H1 (cell line): Measurements from ENCODE around the gene RAB5B. TPM values are rescaled to one million over a fixed set of nuclear protein-coding genes. Genes with fewer than 3 reads are reported as not detected.

Experiments used
- CTCF ChIA-PET: fragments of 300-600 bp; sonication (Branson Sonifier 250); formaldehyde crosslinking; loops from one replicate; lab custom pipeline; 2021; ENCODE audit not compliant: partially characterized antibody; lab: Charles Lee
- POLR2A ChIA-PET: fragments of 300-600 bp; sonication (Branson Sonifier 250); formaldehyde crosslinking; loops from one replicate; lab custom pipeline; 2021; ENCODE audit warnings: inconsistent platforms; ENCODE audit not compliant: partially characterized antibody; lab: Charles Lee
- DNase-seq, 2 experiments: peaks; one replicate each; pipeline versions ENCODE4 v3.0.0 to v3.0.0-alpha.2; 2010 to 2022; ENCODE audit warnings: low spot score in 2 of 2, low read depth in 1 of 2, mixed read lengths in 1 of 2
- FAIRE-seq: peaks from 2 replicates; lab custom pipeline; 2011; peaks lifted over from hg19 to GRCh38; lab: Jason Lieb, UNC
- H2AFZ ChIP-seq: 2 replicates; pipeline ENCODE4 v1.8.1; 2012; ENCODE audit warnings: low read length, inconsistent platforms
- H2AK5ac ChIP-seq: 2 replicates; pipeline ENCODE4 v1.6.1; 2013; ENCODE audit warnings: low read depth, low read length
- H2BK120ac ChIP-seq: replicated peaks from 2 replicates; pipeline ENCODE3; 2013; ENCODE audit warnings: low read depth, low read length, inconsistent platforms
- H2BK12ac ChIP-seq: 2 replicates; pipeline ENCODE4 v1.6.1; 2013; ENCODE audit warnings: low read depth, low read length
- H2BK15ac ChIP-seq: 2 replicates; pipeline ENCODE4 v1.6.1; 2013; ENCODE audit warnings: low read length
- H2BK20ac ChIP-seq: 2 replicates; pipeline ENCODE4 v1.6.1; 2013; ENCODE audit warnings: low read length
- H2BK5ac ChIP-seq: 2 replicates; pipeline ENCODE4 v1.6.1; 2013; ENCODE audit warnings: low read depth, low read length
- H3K14ac ChIP-seq: 2 replicates; pipeline ENCODE4 v1.6.1; 2013; ENCODE audit warnings: inconsistent platforms; ENCODE audit not compliant: insufficient read length
- H3K18ac ChIP-seq: 2 replicates; pipeline ENCODE4 v1.6.1; 2013; ENCODE audit warnings: low read length; ENCODE audit errors: extremely low read depth
- H3K23ac ChIP-seq: 2 replicates; pipeline ENCODE4 v1.6.1; 2013; ENCODE audit warnings: inconsistent platforms; ENCODE audit not compliant: insufficient read length
- H3K23me2 ChIP-seq: 2 replicates; pipeline ENCODE4 v1.6.1; 2013; ENCODE audit warnings: low read depth, low read length
- H3K27ac ChIP-seq: 2 replicates; pipeline ENCODE4 v1.6.1; 2011; ENCODE audit warnings: low read depth, low read length, inconsistent platforms
- H3K27me3 ChIP-seq, 4 experiments: replicated peaks in 1 of 4; 1 replicate in 1 of 4; 2 replicates in 3 of 4; pipeline versions ENCODE4 v1.6.1 to v1.8.1; 2011 to 2013; ENCODE audit warnings: low read length in 3 of 4, mild to moderate bottlenecking in 3 of 4, inconsistent platforms in 2 of 4, mixed read lengths in 2 of 4, moderate library complexity in 1 of 4; ENCODE audit not compliant: control insufficient read depth in 3 of 4, insufficient read depth in 3 of 4; ENCODE audit errors: extremely low read depth in 1 of 4
- H3K36me3 ChIP-seq, 4 experiments: 2 replicates each; pipeline versions ENCODE4 v1.6.1 to v1.8.1; 2011 to 2013; ENCODE audit warnings: mild to moderate bottlenecking in 4 of 4, low read length in 3 of 4, moderate library complexity in 2 of 4, control low read depth in 1 of 4, inconsistent platforms in 1 of 4; ENCODE audit not compliant: insufficient read depth in 4 of 4, control insufficient read depth in 2 of 4
- H3K4ac ChIP-seq: replicated peaks from 2 replicates; pipeline ENCODE3; 2013; ENCODE audit warnings: low read length, low read depth, mixed read lengths, inconsistent platforms; ENCODE audit not compliant: insufficient read length
- H3K4me1 ChIP-seq, 4 experiments: replicated peaks in 1 of 4; 1 replicate in 1 of 4; 2 replicates in 3 of 4; pipeline versions ENCODE4 v1.6.1 to v1.8.1; 2011 to 2013; ENCODE audit warnings: low read length in 3 of 4, inconsistent platforms in 2 of 4, mixed read lengths in 1 of 4; ENCODE audit not compliant: insufficient read depth in 4 of 4, control insufficient read depth in 3 of 4
- H3K4me2 ChIP-seq, 2 experiments: 2 replicates each; pipeline versions ENCODE4 v1.6.1 to v1.8.1; 2011 to 2013; ENCODE audit warnings: low read depth in 2 of 2, low read length in 2 of 2, control low read depth in 1 of 2, inconsistent platforms in 1 of 2, mild to moderate bottlenecking in 1 of 2; ENCODE audit not compliant: insufficient read depth in 1 of 2
- H3K4me3 ChIP-seq, 4 experiments: fragments of 200-600, 300-600 bp in 1 of 4; sonication (generic), shearing (Covaris generic), sonication (Bioruptor Twin) in 1 of 4; 2 replicates each; pipeline versions ENCODE4 v1.5.1 to v1.8.1; 2011 to 2016; ENCODE audit warnings: low read length in 4 of 4, low read depth in 3 of 4, control low read depth in 2 of 4, inconsistent platforms in 2 of 4, mild to moderate bottlenecking in 2 of 4, mixed read lengths in 1 of 4, moderate library complexity in 1 of 4; ENCODE audit not compliant: insufficient read depth in 2 of 4; ENCODE audit errors: extremely low read depth in 1 of 4
- H3K56ac ChIP-seq: replicated peaks from 2 replicates; pipeline ENCODE3; 2013; ENCODE audit warnings: low read depth, mild to moderate bottlenecking, mixed read lengths, low read length, inconsistent platforms; ENCODE audit not compliant: insufficient read length
- H3K79me1 ChIP-seq: 2 replicates; pipeline ENCODE4 v1.6.1; 2013; ENCODE audit warnings: low read depth, low read length, control low read depth
- H3K79me2 ChIP-seq, 2 experiments: 2 replicates each; pipeline versions ENCODE4 v1.6.1 to v1.8.1; 2012 to 2013; ENCODE audit warnings: low read length in 2 of 2, mild to moderate bottlenecking in 2 of 2, inconsistent platforms in 1 of 2; ENCODE audit not compliant: insufficient read depth in 2 of 2, control insufficient read depth in 1 of 2
- H3K9ac ChIP-seq, 4 experiments: replicated peaks in 1 of 4; 1 replicate in 1 of 4; 2 replicates in 3 of 4; pipeline versions ENCODE4 v1.6.1 to v1.8.1; 2011 to 2013; ENCODE audit warnings: low read depth in 3 of 4, low read length in 3 of 4, control low read depth in 2 of 4, mild to moderate bottlenecking in 2 of 4, moderate library complexity in 2 of 4, inconsistent platforms in 1 of 4; ENCODE audit errors: extremely low read depth in 1 of 4
- H3K9me3 ChIP-seq, 2 experiments: 2 replicates each; pipeline versions ENCODE4 v1.6.1 to v1.8.1; 2012 to 2013; ENCODE audit warnings: mild to moderate bottlenecking in 2 of 2, moderate library complexity in 2 of 2, control low read depth in 1 of 2, inconsistent platforms in 1 of 2, low read depth in 1 of 2, low read length in 1 of 2, mixed read lengths in 1 of 2; ENCODE audit not compliant: insufficient read depth in 2 of 2
- H4K20me1 ChIP-seq, 2 experiments: replicated peaks in 1 of 2; 2 replicates each; pipeline versions ENCODE3 to v1.8.1; 2011 to 2013; ENCODE audit warnings: inconsistent platforms in 2 of 2, low read length in 2 of 2, mild to moderate bottlenecking in 1 of 2; ENCODE audit not compliant: insufficient read depth in 2 of 2, control insufficient read depth in 1 of 2
- H4K5ac ChIP-seq: 2 replicates; pipeline ENCODE4 v1.6.1; 2013; ENCODE audit warnings: low read length, low read depth, mixed read lengths, inconsistent platforms; ENCODE audit not compliant: insufficient read length
- H4K8ac ChIP-seq: 2 replicates; pipeline ENCODE4 v1.8.0; 2013; ENCODE audit warnings: mild to moderate bottlenecking, moderate library complexity, low read length, inconsistent platforms; ENCODE audit not compliant: insufficient read depth; ENCODE audit errors: extremely low read depth
- H4K91ac ChIP-seq: replicated peaks from 2 replicates; pipeline ENCODE3; 2013; ENCODE audit warnings: low read length, mixed read lengths, inconsistent platforms; ENCODE audit not compliant: insufficient read length
- CBX5 ChIP-seq: fragments of 300-800, 300-1000 bp; sonication (generic); IDR thresholded peaks from 2 replicates; pipeline ENCODE4 v1.7.1; 2016; ENCODE audit warnings: antibody characterized with exemption, low read length, low read depth
- EP300 ChIP-seq, 2 experiments: IDR thresholded peaks; 1 replicate in 1 of 2; 2 replicates in 1 of 2; pipeline ENCODE4 v1.6.1; 2011 to 2012; ENCODE audit warnings: low read depth in 2 of 2, low read length in 2 of 2, mild to moderate bottlenecking in 2 of 2, borderline replicate concordance in 1 of 2, inconsistent platforms in 1 of 2, moderate library complexity in 1 of 2
- WGBS, 2 experiments: shearing (Covaris generic) in 1 of 2; methylation state at CpG; one replicate each; pipeline versions ENCODE4 v1.1.6 to v1.1.7; 2013 to 2015; ENCODE audit warnings: low lambda C conversion rate in 2 of 2, mixed read lengths in 2 of 2, inconsistent platforms in 1 of 2, low coverage in 1 of 2, missing lambda C conversion rate in 1 of 2; ENCODE audit not compliant: insufficient replicate concordance in 2 of 2, insufficient coverage in 1 of 2, insufficient read length in 1 of 2; ENCODE audit errors: extremely low coverage in 1 of 2, missing lambda C conversion rate in 1 of 2; 5-methylcytosine and 5-hydroxymethylcytosine counted together
- polyA plus RNA-seq, 7 experiments: library from polyadenylated mRNA; depleted of rRNA in 3 of 7; stranded (reverse) in 5 of 7; unstranded in 2 of 7; fragments of >200 nt in 5 of 7; fragments of 200-250 nt in 2 of 7; gene quantifications; 1 replicate in 5 of 7; 2 replicates in 1 of 7; 4 replicates in 1 of 7; pipeline versions ENCODE4 v1.2.1 to v1.2.3, GENCODE V29; 2011 to 2013; ENCODE audit warnings: missing spikeins in 2 of 7, mixed read lengths in 2 of 7
- total RNA-seq: library from RNA; stranded (reverse); fragmentation: NEBNext Ultra II Directional; extraction: Animal tissue kit (Norgen Biotek cat#: 25700); gene quantifications from 2 replicates; pipeline ENCODE4 v1.2.1, GENCODE V29; 2021

RAB5B gene
- total and polyA plus RNA-seq, 2 of the 8 experiments (the other 6 are each of a cell fraction or from before 2014, with no cell fraction given): 56.7 to 62.4 TPM

- H2BK120ac ChIP-seq: no peak overlapping the region
- H3K18ac ChIP-seq: no peak overlapping the region
- H2BK20ac ChIP-seq: no peak overlapping the region
- no peak overlapping the region for H2BK15ac ChIP-seq
- no peaks in the 10 kb centered on the region for H3K9me3 ChIP-seq
- no peak overlapping the region for H3K14ac ChIP-seq
- H4K91ac ChIP-seq: no peak overlapping the region
- H3K27ac ChIP-seq: no peak overlapping the region
- H2AK5ac ChIP-seq: no peak overlapping the region
- H3K27me3 ChIP-seq: no peaks in the 10 kb centered on the region
- DNase-seq: no peak
- no peak overlapping the region for H3K4ac ChIP-seq
- CTCF ChIA-PET: interaction anchor here (0.6 to 3.5 kb wide), 8 partner anchors 8 to 162 kb away, joined by 3 to 21 read pairs (median 4); no protein-coding TSS in a partner anchor
- peaks cover 2% of the 10 kb centered on the region in 2 experiments for H4K20me1 ChIP-seq
- FAIRE-seq: no peak
- H4K8ac ChIP-seq: no peak overlapping the region
- no peak overlapping the region for H3K23ac ChIP-seq
- no peak overlapping the region for H3K4me3 ChIP-seq
- H4K5ac ChIP-seq: no peak overlapping the region
- H3K36me3 ChIP-seq: peaks cover 0 to 29% (median 2%) of the 10 kb centered on the region in 4 experiments; a peak in 5 of 8 replicates
- H2BK12ac ChIP-seq: no peak overlapping the region
- H3K79me1 ChIP-seq: no peaks in the 10 kb centered on the region; the same call in 1 of the 2 replicates
- no peaks in the 10 kb centered on the region for H3K4me1 ChIP-seq
- H3K23me2 ChIP-seq: no peaks in the 10 kb centered on the region
- H2AFZ ChIP-seq: no peak overlapping the region
- no peak overlapping the region for H3K56ac ChIP-seq
- H2BK5ac ChIP-seq: no peak overlapping the region
- TF ChIP-seq EP300 (IDR thresholded peaks at IDR 0.05; ENCODE audit: borderline replicate concordance in 1 of 2, low read depth in 2 of 2, low read length in 2 of 2): no peak
- TF ChIP-seq CBX5: no peak
- TF ChIP-seq, all 59 proteins: peak for 0
- Histone ChIP-seq H3K4me2 (no peak overlapping the region), H3K9ac (no peak overlapping the region; a peak in 1 of 7 replicates), H3K79me2 (peaks cover 0 to 8% of the 10 kb centered on the region in 2 experiments; a peak in 2 of 4 replicates)
- 93% methylated on average over 3 of the region's 3 CpGs; no CpG with 5 or more reads in 1 of the 2 experiments for WGBS, 2 experiments
- POLR2A ChIA-PET: interaction anchor here (0.6 to 4.3 kb wide), 6 partner anchors 8 to 152 kb away, joined by 3 to 24 read pairs (median 4); partner anchors contain the start of genes PMEL, RAB5B and SUOX
These were observed 8.6 kb downstream of the RAB5B start for GRCh38 chr12:55982319-55982936.
